Type B pancreatic cell (in vitro differentiated cells): ENCODE results near the gene OSBPL2. TPM values are rescaled to one million over a fixed set of nuclear protein-coding genes. Genes with fewer than 3 reads are reported as not detected.

Source experiments
- DNase-seq: peaks from one replicate; pipeline ENCODE4 v3.0.0; 2021; ENCODE audit warnings: mixed read lengths; ENCODE audit not compliant: unreplicated experiment; ENCODE audit errors: extremely low spot score
- H3K27ac Mint-ChIP-seq: 2 replicates; pipeline ENCODE4 v1.8.0; 2021; ENCODE audit warnings: mild to moderate bottlenecking, mixed read lengths
- H3K27me3 Mint-ChIP-seq: 2 replicates; pipeline ENCODE4 v1.8.0; 2021; ENCODE audit warnings: mixed read lengths
- H3K36me3 Mint-ChIP-seq: 2 replicates; pipeline ENCODE4 v1.8.0; 2021; ENCODE audit warnings: mixed read lengths
- H3K4me1 Mint-ChIP-seq: one replicate; pipeline ENCODE4 v1.8.0; 2021; ENCODE audit warnings: mixed read lengths; ENCODE audit not compliant: unreplicated experiment
- H3K4me3 Mint-ChIP-seq: 2 replicates; pipeline ENCODE4 v1.8.0; 2021; ENCODE audit warnings: mild to moderate bottlenecking, mixed read lengths
- H3K9me3 Mint-ChIP-seq: 2 replicates; pipeline ENCODE4 v1.8.0; 2021; ENCODE audit warnings: mixed read lengths
- total RNA-seq: library from RNA; stranded (reverse); gene quantifications from 2 replicates; pipeline ENCODE4 v1.2.1, GENCODE V29; 2021; ENCODE audit warnings: low replicate concordance
- TF ChIP-seq, protein P1 (sequence below): fragments of 200-600 bp; sonication (generic); conservative IDR thresholded peaks from 2 replicates; pipeline ENCODE4 v1.5.0; 2021; ENCODE audit warnings: antibody characterized with exemption, mild to moderate bottlenecking

Gene OSBPL2
- total RNA-seq, 1 donor from 2014 or later: 43.7 TPM

GRCh38 chr20:62244644-62245108 is 6.4 kb downstream of the OSBPL2 start:
- peaks cover 13% of the 10 kb centered on the region for H3K4me1 Mint-ChIP-seq
- TF ChIP-seq, protein P1, sequence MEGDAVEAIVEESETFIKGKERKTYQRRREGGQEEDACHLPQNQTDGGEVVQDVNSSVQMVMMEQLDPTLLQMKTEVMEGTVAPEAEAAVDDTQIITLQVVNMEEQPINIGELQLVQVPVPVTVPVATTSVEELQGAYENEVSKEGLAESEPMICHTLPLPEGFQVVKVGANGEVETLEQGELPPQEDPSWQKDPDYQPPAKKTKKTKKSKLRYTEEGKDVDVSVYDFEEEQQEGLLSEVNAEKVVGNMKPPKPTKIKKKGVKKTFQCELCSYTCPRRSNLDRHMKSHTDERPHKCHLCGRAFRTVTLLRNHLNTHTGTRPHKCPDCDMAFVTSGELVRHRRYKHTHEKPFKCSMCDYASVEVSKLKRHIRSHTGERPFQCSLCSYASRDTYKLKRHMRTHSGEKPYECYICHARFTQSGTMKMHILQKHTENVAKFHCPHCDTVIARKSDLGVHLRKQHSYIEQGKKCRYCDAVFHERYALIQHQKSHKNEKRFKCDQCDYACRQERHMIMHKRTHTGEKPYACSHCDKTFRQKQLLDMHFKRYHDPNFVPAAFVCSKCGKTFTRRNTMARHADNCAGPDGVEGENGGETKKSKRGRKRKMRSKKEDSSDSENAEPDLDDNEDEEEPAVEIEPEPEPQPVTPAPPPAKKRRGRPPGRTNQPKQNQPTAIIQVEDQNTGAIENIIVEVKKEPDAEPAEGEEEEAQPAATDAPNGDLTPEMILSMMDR: no peak
- H3K27me3 Mint-ChIP-seq: no peaks in the 10 kb centered on the region
- no peaks in the 10 kb centered on the region for H3K9me3 Mint-ChIP-seq
- no peak overlapping the region for H3K4me3 Mint-ChIP-seq
- H3K27ac Mint-ChIP-seq: peak overlapping the region; percentile 67
- no peak for DNase-seq
- H3K36me3 Mint-ChIP-seq: no peaks in the 10 kb centered on the region

DNA sequence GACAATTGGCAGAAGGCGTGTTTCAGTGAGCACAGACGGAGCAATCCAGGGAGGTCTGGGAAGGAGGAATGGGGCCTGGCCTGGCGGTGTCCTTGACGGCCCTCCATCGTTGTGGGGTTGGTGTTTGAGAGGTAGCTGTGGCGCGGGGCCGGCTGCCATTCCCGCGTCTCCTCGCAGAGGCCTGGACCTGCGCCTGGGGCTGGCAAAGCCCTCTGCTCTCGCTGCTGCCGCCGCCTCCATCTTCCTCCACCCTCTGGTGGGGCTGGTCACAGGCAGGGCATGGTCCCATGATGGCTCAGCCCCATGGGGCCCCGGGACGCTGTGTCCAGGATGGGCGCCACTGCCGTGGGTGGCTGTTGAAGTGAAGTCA is 7.6 kb downstream of the OSBPL2 start:
- Mint-ChIP-seq H3K27ac (no peak overlapping the region), H3K27me3 (no peaks in the 10 kb centered on the region), H3K9me3 (no peaks in the 10 kb centered on the region), H3K4me1 (peaks cover 19% of the 10 kb centered on the region), H3K36me3 (peaks cover 3% of the 10 kb centered on the region), H3K4me3 (no peak overlapping the region)
- peak; percentile 65 for DNase-seq
- TF ChIP-seq, protein P1: no peak

- no peak overlapping the region for H3K4me3 Mint-ChIP-seq
- no peak overlapping the region for H3K27ac Mint-ChIP-seq
- no peaks in the 10 kb centered on the region for H3K9me3 Mint-ChIP-seq
Measured at GRCh38 chr20:62246431-62246830, 8.1 kb downstream of the OSBPL2 start.

GRCh38 chr20:62246872-62247652 is 8.7 kb downstream of the OSBPL2 start:
- H3K4me3 Mint-ChIP-seq: no peak overlapping the region
- H3K9me3 Mint-ChIP-seq: no peaks in the 10 kb centered on the region
- no peaks in the 10 kb centered on the region for H3K27me3 Mint-ChIP-seq
- H3K27ac Mint-ChIP-seq: no peak overlapping the region
- H3K36me3 Mint-ChIP-seq: peaks cover 3% of the 10 kb centered on the region
- peaks cover 11% of the 10 kb centered on the region for H3K4me1 Mint-ChIP-seq
- DNase-seq: no peak
- TF ChIP-seq, protein P1: no peak

More at GRCh38 chr20:62246431-62246830, 8.1 kb downstream of the OSBPL2 start:
- Mint-ChIP-seq H3K4me1 (peaks cover 17% of the 10 kb centered on the region), H3K27me3 (no peaks in the 10 kb centered on the region), H3K36me3 (peaks cover 3% of the 10 kb centered on the region)
- TF ChIP-seq, protein P1: no peak
- DNase-seq: no peak

DNA sequence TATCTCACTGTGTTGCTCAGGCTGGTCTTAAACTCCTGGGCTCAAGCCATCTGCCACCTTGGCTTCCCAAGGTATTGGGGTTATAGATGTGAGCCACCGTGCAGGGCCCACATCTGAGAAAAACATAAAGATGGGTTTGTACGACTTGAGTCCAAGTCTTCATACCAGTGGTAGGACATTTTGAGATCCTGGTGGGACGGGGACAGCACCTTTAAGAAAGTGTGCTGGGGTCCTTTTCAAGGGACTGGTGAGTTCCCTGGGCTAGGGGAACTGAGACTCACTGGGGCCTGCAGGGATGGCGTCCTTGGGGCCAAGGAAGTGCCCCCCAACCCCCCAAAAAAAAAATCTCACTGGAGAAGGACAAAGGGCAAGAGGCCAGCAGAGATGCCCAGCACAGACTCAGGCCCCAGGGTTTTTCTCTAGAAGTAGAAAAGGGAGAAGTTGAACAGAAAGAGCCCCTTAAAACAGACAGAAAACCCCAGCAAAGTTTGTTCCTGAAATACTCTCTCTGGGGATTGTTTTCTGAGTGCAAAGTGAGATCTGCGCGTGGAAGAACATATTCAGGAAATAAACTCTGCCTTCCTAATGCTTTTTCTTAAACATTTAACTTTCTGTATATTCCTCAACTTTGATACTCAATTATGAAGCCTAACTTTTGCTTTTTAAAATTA is 10.7 kb downstream of the OSBPL2 start:
- Mint-ChIP-seq H3K27ac (no peak overlapping the region), H3K27me3 (no peaks in the 10 kb centered on the region), H3K36me3 (peaks cover 3% of the 10 kb centered on the region), H3K9me3 (no peaks in the 10 kb centered on the region), H3K4me3 (no peak overlapping the region), H3K4me1 (peaks cover 5% of the 10 kb centered on the region)
- TF ChIP-seq, protein P1: no peak
- DNase-seq: no peak
